HL-60 (cell line): ENCODE data around the gene CCDC192.

Experiments used
- DNase-seq, 2 experiments: peaks; one replicate each; pipeline ENCODE4 v3.0.0-alpha.2; 2010 to 2020; ENCODE audit warnings: low read depth in 1 of 2, low spot score in 1 of 2
- H3K27ac ChIP-seq: fragments of 250-450 bp; sonication (Bioruptor Pico); replicated peaks from 2 replicates; pipeline ENCODE4 v1.5.1; 2020; ENCODE audit warnings: mild to moderate bottlenecking, moderate library complexity
- H3K27me3 ChIP-seq: fragments of 250-450 bp; sonication (Bioruptor Pico); 2 replicates; pipeline ENCODE4 v1.5.1; 2021; ENCODE audit warnings: mild to moderate bottlenecking, moderate library complexity; ENCODE audit not compliant: insufficient read depth, poor library complexity, severe bottlenecking
- H3K4me3 ChIP-seq: replicated peaks from 2 replicates; pipeline ENCODE4 v1.5.1; 2011; ENCODE audit warnings: mild to moderate bottlenecking, control low read depth, low read length; ENCODE audit not compliant: insufficient read depth
- CTCF ChIP-seq: IDR thresholded peaks from one replicate; pipeline ENCODE4 v1.5.1; 2011; ENCODE audit warnings: low read length, control low read depth, inconsistent platforms; ENCODE audit not compliant: insufficient read depth
- GABPA ChIP-seq: IDR thresholded peaks from 2 replicates; pipeline ENCODE4 v1.6.1; 2012; ENCODE audit warnings: low read depth
- POLR2AphosphoS5 ChIP-seq: IDR thresholded peaks from 2 replicates; pipeline ENCODE4 v1.6.1; 2012; ENCODE audit warnings: low read depth
- REST ChIP-seq: IDR thresholded peaks from 2 replicates; pipeline ENCODE4 v1.6.1; 2012; ENCODE audit warnings: low read depth; ENCODE audit not compliant: insufficient replicate concordance
- SPI1 ChIP-seq: IDR thresholded peaks from 2 replicates; pipeline ENCODE4 v1.6.1; 2012; ENCODE audit warnings: low read depth, mild to moderate bottlenecking, borderline replicate concordance

CCDC192 gene

GRCh38 chr5:127909821-127910220 lies 206.6 kb downstream of the CCDC192 start:
- TF ChIP-seq REST (no peak), CTCF (no peak), SPI1 (no peak), GABPA (no peak), POLR2AphosphoS5 (no peak)
- no peak for DNase-seq
- Histone ChIP-seq H3K4me3 (no peak overlapping the region), H3K27me3 (no peaks in the 10 kb centered on the region), H3K27ac (no peak overlapping the region)

GRCh38 chr5:127910307-127910956 lies 207.2 kb downstream of the CCDC192 start:
- H3K4me3 ChIP-seq: no peak overlapping the region
- no peak overlapping the region for H3K27ac ChIP-seq
- no peak for DNase-seq
- TF ChIP-seq REST (no peak), POLR2AphosphoS5 (no peak), GABPA (no peak), CTCF (no peak), SPI1 (no peak)
- no peaks in the 10 kb centered on the region for H3K27me3 ChIP-seq

GRCh38 chr5:127911619-127912018 lies 208.4 kb downstream of the CCDC192 start:
- no peak for TF ChIP-seq CTCF
- no peak for DNase-seq
- Histone ChIP-seq H3K4me3 (no peak overlapping the region), H3K27ac (no peak overlapping the region), H3K27me3 (no peaks in the 10 kb centered on the region)

GRCh38 chr5:127912411-127912810 lies 209.2 kb downstream of the CCDC192 start:
- no peaks in the 10 kb centered on the region for H3K27me3 ChIP-seq
- no peak for TF ChIP-seq SPI1
- no peak for TF ChIP-seq REST
- TF ChIP-seq CTCF: no peak
- TF ChIP-seq POLR2AphosphoS5: no peak
- TF ChIP-seq GABPA: no peak
- no peak overlapping the region for H3K27ac ChIP-seq
- no peak overlapping the region for H3K4me3 ChIP-seq
- DNase-seq: no peak
